ENCODE results near the gene LDLRAD4. TPM values are rescaled to one million over a fixed set of nuclear protein-coding genes. Genes with fewer than 3 reads are reported as not detected.

Gene LDLRAD4
- total and polyA plus RNA-seq, 5 donors from 2014 or later, result 42.4 to 207 (median 49.8) TPM

GRCh38 chr18:13511961-13512577 is 293.5 kb downstream of the LDLRAD4 start:
- Mint-ChIP-seq H3K4me3 (peak overlapping the region in 1 of 4 donors; percentile 65), H3K27me3 (no peaks in the 10 kb centered on the region), H3K4me1 (peaks cover 29 to 83% (median 57%) of the 10 kb centered on the region in 4 donors), H3K27ac (peak overlapping the region in 2 of 3 donors; percentile 50 to 75), H3K9me3 (peaks cover 0 to 1% (median 0%) of the 10 kb centered on the region in 7 donors), H3K36me3 (peaks cover 35% of the 10 kb centered on the region)
- Histone ChIP-seq H3K27ac (ENCODE audit: insufficient read depth, low read length, poor library complexity, severe bottlenecking) (no peak overlapping the region), H3K36me3 (ENCODE audit: control insufficient read depth, insufficient read depth, low read length) (peaks cover 40% of the 10 kb centered on the region), H3K27me3 (ENCODE audit: control insufficient read depth, insufficient read depth, low read length) (no peaks in the 10 kb centered on the region), H3K9me3 (ENCODE audit: control insufficient read depth in 2 of 2, low read length in 2 of 2) (no peaks in the 10 kb centered on the region), H3K4me3 (ENCODE audit: low read depth, low read length) (no peak overlapping the region), H3K4me1 (ENCODE audit: control insufficient read depth, insufficient read depth, low read length, poor library complexity, severe bottlenecking) (peaks cover 6% of the 10 kb centered on the region)
- ATAC-seq (ENCODE audit: low read depth in 2 of 2) (no peak), DNase-seq (peak in 1 of 3 donors; percentile 16)

GRCh38 chr18:13513021-13513420 is 294.5 kb downstream of the LDLRAD4 start:
- Mint-ChIP-seq H3K4me1 (peaks cover 32 to 80% (median 54%) of the 10 kb centered on the region in 4 donors), H3K27ac (peak overlapping the region in 2 of 3 donors; percentile 36 to 67), H3K36me3 (peaks cover 38% of the 10 kb centered on the region), H3K4me3 (no peak overlapping the region), H3K9me3 (peaks cover 0 to 1% (median 0%) of the 10 kb centered on the region in 7 donors), H3K27me3 (no peaks in the 10 kb centered on the region)
- peaks cover 6% of the 10 kb centered on the region for H3K4me1 ChIP-seq (ENCODE audit: control insufficient read depth, insufficient read depth, low read length, poor library complexity, severe bottlenecking)
- ATAC-seq (ENCODE audit: low read depth in 2 of 2) (peak; percentile 58), DNase-seq (peak in 1 of 3 donors; percentile 27)
- no peaks in the 10 kb centered on the region for H3K27me3 ChIP-seq (ENCODE audit: control insufficient read depth, insufficient read depth, low read length)
- H3K27ac ChIP-seq (ENCODE audit: insufficient read depth, low read length, poor library complexity, severe bottlenecking), result no peak overlapping the region
- peaks cover 44% of the 10 kb centered on the region for H3K36me3 ChIP-seq (ENCODE audit: control insufficient read depth, insufficient read depth, low read length)
- no peaks in the 10 kb centered on the region for H3K9me3 ChIP-seq (ENCODE audit: control insufficient read depth in 2 of 2, low read length in 2 of 2)
- H3K4me3 ChIP-seq (ENCODE audit: low read depth, low read length), result no peak overlapping the region

GRCh38 chr18:13513481-13513880 is 294.9 kb downstream of the LDLRAD4 start:
- no peak overlapping the region for H3K4me3 Mint-ChIP-seq
- DNase-seq (no peak), ATAC-seq (ENCODE audit: low read depth in 2 of 2) (no peak)
- peaks cover 36 to 82% (median 57%) of the 10 kb centered on the region in 4 donors for H3K4me1 Mint-ChIP-seq
- Histone ChIP-seq H3K4me1 (ENCODE audit: control insufficient read depth, insufficient read depth, low read length, poor library complexity, severe bottlenecking) (peaks cover 6% of the 10 kb centered on the region), H3K4me3 (ENCODE audit: low read depth, low read length) (no peak overlapping the region), H3K27ac (ENCODE audit: insufficient read depth, low read length, poor library complexity, severe bottlenecking) (no peak overlapping the region), H3K27me3 (ENCODE audit: control insufficient read depth, insufficient read depth, low read length) (no peaks in the 10 kb centered on the region), H3K9me3 (ENCODE audit: control insufficient read depth in 2 of 2, low read length in 2 of 2) (no peaks in the 10 kb centered on the region), H3K36me3 (ENCODE audit: control insufficient read depth, insufficient read depth, low read length) (peaks cover 46% of the 10 kb centered on the region)
- peak overlapping the region in 2 of 3 donors; percentile 36 to 74 for H3K27ac Mint-ChIP-seq
- peaks cover 42% of the 10 kb centered on the region for H3K36me3 Mint-ChIP-seq
- H3K9me3 Mint-ChIP-seq, result peaks cover 0 to 2% (median 0%) of the 10 kb centered on the region in 7 donors
- H3K27me3 Mint-ChIP-seq, result no peaks in the 10 kb centered on the region

GRCh38 chr18:13514558-13514957 is 296.0 kb downstream of the LDLRAD4 start:
- Mint-ChIP-seq H3K27ac (peak overlapping the region in 1 of 3 donors; percentile 88), H3K36me3 (peaks cover 45% of the 10 kb centered on the region)

GRCh38 chr18:13516855-13517254 is 298.3 kb downstream of the LDLRAD4 start:
- peaks cover 0 to 1% (median 0%) of the 10 kb centered on the region in 7 donors for H3K9me3 Mint-ChIP-seq
- Histone ChIP-seq H3K4me3 (ENCODE audit: low read depth, low read length) (no peak overlapping the region), H3K9me3 (ENCODE audit: control insufficient read depth in 2 of 2, low read length in 2 of 2) (no peaks in the 10 kb centered on the region), H3K27ac (ENCODE audit: insufficient read depth, low read length, poor library complexity, severe bottlenecking) (no peak overlapping the region), H3K36me3 (ENCODE audit: control insufficient read depth, insufficient read depth, low read length) (peaks cover 54% of the 10 kb centered on the region), H3K4me1 (ENCODE audit: control insufficient read depth, insufficient read depth, low read length, poor library complexity, severe bottlenecking) (peaks cover 4% of the 10 kb centered on the region), H3K27me3 (ENCODE audit: control insufficient read depth, insufficient read depth, low read length) (no peaks in the 10 kb centered on the region)
- no peak overlapping the region for H3K4me3 Mint-ChIP-seq
- no peaks in the 10 kb centered on the region for H3K27me3 Mint-ChIP-seq
- DNase-seq (no peak), ATAC-seq (ENCODE audit: low read depth in 2 of 2) (no peak)
- no peak overlapping the region for H3K27ac Mint-ChIP-seq
- H3K4me1 Mint-ChIP-seq, result peaks cover 31 to 76% (median 52%) of the 10 kb centered on the region in 4 donors
- peaks cover 46% of the 10 kb centered on the region for H3K36me3 Mint-ChIP-seq

More at GRCh38 chr18:13514558-13514957, 296.0 kb downstream of the LDLRAD4 start:
- Mint-ChIP-seq H3K27me3 (no peaks in the 10 kb centered on the region), H3K9me3 (peaks cover 0 to 1% (median 0%) of the 10 kb centered on the region in 7 donors), H3K4me3 (no peak overlapping the region), H3K4me1 (peaks cover 28 to 77% (median 54%) of the 10 kb centered on the region in 4 donors)
- no peak for ATAC-seq (ENCODE audit: low read depth in 2 of 2)
- H3K4me1 ChIP-seq (ENCODE audit: control insufficient read depth, insufficient read depth, low read length, poor library complexity, severe bottlenecking), result peaks cover 6% of the 10 kb centered on the region
- H3K27ac ChIP-seq (ENCODE audit: insufficient read depth, low read length, poor library complexity, severe bottlenecking), result no peak overlapping the region
- H3K36me3 ChIP-seq (ENCODE audit: control insufficient read depth, insufficient read depth, low read length), result peaks cover 46% of the 10 kb centered on the region
- no peaks in the 10 kb centered on the region for H3K27me3 ChIP-seq (ENCODE audit: control insufficient read depth, insufficient read depth, low read length)
- no peak overlapping the region for H3K4me3 ChIP-seq (ENCODE audit: low read depth, low read length)
- no peak for DNase-seq
- H3K9me3 ChIP-seq (ENCODE audit: control insufficient read depth in 2 of 2, low read length in 2 of 2), result no peaks in the 10 kb centered on the region

GRCh38 chr18:13517369-13517768 is 298.8 kb downstream of the LDLRAD4 start:
- Mint-ChIP-seq H3K4me3 (no peak overlapping the region), H3K27ac (peak overlapping the region in 1 of 3 donors; percentile 3), H3K36me3 (peaks cover 46% of the 10 kb centered on the region), H3K4me1 (peaks cover 30 to 76% (median 48%) of the 10 kb centered on the region in 4 donors), H3K27me3 (no peaks in the 10 kb centered on the region), H3K9me3 (peaks cover 0 to 1% (median 0%) of the 10 kb centered on the region in 7 donors)
- no peak overlapping the region for H3K27ac ChIP-seq (ENCODE audit: insufficient read depth, low read length, poor library complexity, severe bottlenecking)
- H3K9me3 ChIP-seq (ENCODE audit: control insufficient read depth in 2 of 2, low read length in 2 of 2), result no peaks in the 10 kb centered on the region
- no peaks in the 10 kb centered on the region for H3K27me3 ChIP-seq (ENCODE audit: control insufficient read depth, insufficient read depth, low read length)
- H3K4me3 ChIP-seq (ENCODE audit: low read depth, low read length), result no peak overlapping the region
- H3K36me3 ChIP-seq (ENCODE audit: control insufficient read depth, insufficient read depth, low read length), result peaks cover 54% of the 10 kb centered on the region
- H3K4me1 ChIP-seq (ENCODE audit: control insufficient read depth, insufficient read depth, low read length, poor library complexity, severe bottlenecking), result no peaks in the 10 kb centered on the region
- DNase-seq, result no peak
- ATAC-seq (ENCODE audit: low read depth in 2 of 2), result no peak

GRCh38 chr18:13518382-13518781 is 299.8 kb downstream of the LDLRAD4 start:
- no peaks in the 10 kb centered on the region for H3K27me3 Mint-ChIP-seq

More at GRCh38 chr18:13518382-13518781, 299.8 kb downstream of the LDLRAD4 start:
- no peak overlapping the region for H3K4me3 ChIP-seq (ENCODE audit: low read depth, low read length)
- DNase-seq (no peak), ATAC-seq (ENCODE audit: low read depth in 2 of 2) (no peak)
- peaks cover 2% of the 10 kb centered on the region for H3K4me1 ChIP-seq (ENCODE audit: control insufficient read depth, insufficient read depth, low read length, poor library complexity, severe bottlenecking)
- Mint-ChIP-seq H3K27ac (peak overlapping the region in 1 of 3 donors; percentile 3), H3K36me3 (peaks cover 46% of the 10 kb centered on the region), H3K4me1 (peaks cover 28 to 74% (median 45%) of the 10 kb centered on the region in 4 donors), H3K9me3 (peaks cover 0 to 1% (median 0%) of the 10 kb centered on the region in 7 donors), H3K4me3 (no peak overlapping the region)
- no peaks in the 10 kb centered on the region for H3K27me3 ChIP-seq (ENCODE audit: control insufficient read depth, insufficient read depth, low read length)
- H3K9me3 ChIP-seq (ENCODE audit: control insufficient read depth in 2 of 2, low read length in 2 of 2), result no peaks in the 10 kb centered on the region
- H3K36me3 ChIP-seq (ENCODE audit: control insufficient read depth, insufficient read depth, low read length), result peaks cover 52% of the 10 kb centered on the region
- no peak overlapping the region for H3K27ac ChIP-seq (ENCODE audit: insufficient read depth, low read length, poor library complexity, severe bottlenecking)
